Measurements from ENCODE around the gene CHST11.

DNA sequence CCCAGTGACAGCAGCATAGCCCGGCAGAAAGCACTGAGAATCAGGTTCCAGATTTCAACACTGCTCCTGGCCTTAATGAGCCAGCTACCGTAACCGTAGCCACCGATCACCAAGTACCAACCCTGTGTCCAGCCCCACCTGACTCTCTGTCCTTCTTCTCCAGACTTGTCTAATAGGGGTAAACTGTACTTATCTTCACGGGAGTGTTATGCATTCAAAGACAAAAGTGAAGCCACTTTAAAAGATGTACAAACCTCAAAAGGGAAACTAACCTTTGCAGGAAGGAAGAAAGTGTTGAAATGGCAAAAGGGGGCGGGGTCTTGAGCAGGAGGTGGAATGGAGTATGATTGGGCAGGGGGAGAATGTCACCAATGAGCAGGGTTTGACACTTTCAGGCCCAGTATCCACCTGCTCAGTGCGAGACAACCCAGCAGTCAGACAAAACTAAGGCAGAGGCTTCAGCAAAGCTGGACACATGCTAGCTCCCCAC, 226.1 kb downstream of the CHST11 start:
- TF ChIP-seq, protein P1, sequence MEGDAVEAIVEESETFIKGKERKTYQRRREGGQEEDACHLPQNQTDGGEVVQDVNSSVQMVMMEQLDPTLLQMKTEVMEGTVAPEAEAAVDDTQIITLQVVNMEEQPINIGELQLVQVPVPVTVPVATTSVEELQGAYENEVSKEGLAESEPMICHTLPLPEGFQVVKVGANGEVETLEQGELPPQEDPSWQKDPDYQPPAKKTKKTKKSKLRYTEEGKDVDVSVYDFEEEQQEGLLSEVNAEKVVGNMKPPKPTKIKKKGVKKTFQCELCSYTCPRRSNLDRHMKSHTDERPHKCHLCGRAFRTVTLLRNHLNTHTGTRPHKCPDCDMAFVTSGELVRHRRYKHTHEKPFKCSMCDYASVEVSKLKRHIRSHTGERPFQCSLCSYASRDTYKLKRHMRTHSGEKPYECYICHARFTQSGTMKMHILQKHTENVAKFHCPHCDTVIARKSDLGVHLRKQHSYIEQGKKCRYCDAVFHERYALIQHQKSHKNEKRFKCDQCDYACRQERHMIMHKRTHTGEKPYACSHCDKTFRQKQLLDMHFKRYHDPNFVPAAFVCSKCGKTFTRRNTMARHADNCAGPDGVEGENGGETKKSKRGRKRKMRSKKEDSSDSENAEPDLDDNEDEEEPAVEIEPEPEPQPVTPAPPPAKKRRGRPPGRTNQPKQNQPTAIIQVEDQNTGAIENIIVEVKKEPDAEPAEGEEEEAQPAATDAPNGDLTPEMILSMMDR (IDR thresholded peaks at IDR 0.05) = no peak
- no peak for TF ChIP-seq POLR2A (IDR thresholded peaks at IDR 0.05)
- TF ChIP-seq EP300 (IDR thresholded peaks at IDR 0.05) = no peak

Measured in ovary (tissue), 3 donors.